Measurements from ENCODE around the gene OR2G2.

Gene OR2G2

GRCh38 chr1:247574236-247574635, 13.9 kb upstream of the OR2G2 start:
- H3K9me3 ChIP-seq (ENCODE audit: insufficient read depth, low read length): no peaks in the 10 kb centered on the region
- no peaks in the 10 kb centered on the region for H4K20me1 ChIP-seq (ENCODE audit: low read depth, low read length)
- no peak overlapping the region for H2AFZ ChIP-seq (ENCODE audit: low read depth, low read length, severe bottlenecking)
- H3K27ac ChIP-seq (ENCODE audit: low read depth, low read length): no peak overlapping the region
- no peaks in the 10 kb centered on the region for H3F3A ChIP-seq (ENCODE audit: insufficient read depth)
- H3K4me2 ChIP-seq (ENCODE audit: low read depth, low read length, poor library complexity, severe bottlenecking): no peak overlapping the region
- H3K4me3 ChIP-seq (ENCODE audit: insufficient read depth, low read length, poor library complexity, severe bottlenecking): no peak overlapping the region
- no peaks in the 10 kb centered on the region for H3K36me3 ChIP-seq (ENCODE audit: low read length)
- no peaks in the 10 kb centered on the region for H3K9me2 ChIP-seq (replicated peaks; ENCODE audit: insufficient read depth, low read length)
- TF ChIP-seq EZH2phosphoT487 (conservative IDR thresholded peaks at IDR 0.05; ENCODE audit: low read length) (no peak), CTCF (IDR thresholded peaks at IDR 0.05; ENCODE audit: insufficient read depth, low read length, poor library complexity, severe bottlenecking) (no peak)
- H3K79me2 ChIP-seq (ENCODE audit: insufficient read depth, low read length): no peaks in the 10 kb centered on the region
- H3K27me3 ChIP-seq (ENCODE audit: low read length): no peaks in the 10 kb centered on the region
- H3K9ac ChIP-seq (ENCODE audit: low read length): no peak overlapping the region

- Histone ChIP-seq H3K27me3 (ENCODE audit: low read length) (no peaks in the 10 kb centered on the region), H3K9ac (ENCODE audit: low read length) (no peak overlapping the region), H3K36me3 (ENCODE audit: low read length) (no peaks in the 10 kb centered on the region), H2AFZ (ENCODE audit: low read depth, low read length, severe bottlenecking) (no peak overlapping the region), H4K20me1 (ENCODE audit: low read depth, low read length) (no peaks in the 10 kb centered on the region), H3K4me3 (ENCODE audit: insufficient read depth, low read length, poor library complexity, severe bottlenecking) (no peak overlapping the region), H3K9me3 (ENCODE audit: insufficient read depth, low read length) (no peaks in the 10 kb centered on the region), H3F3A (ENCODE audit: insufficient read depth) (no peaks in the 10 kb centered on the region), H3K79me2 (ENCODE audit: insufficient read depth, low read length) (no peaks in the 10 kb centered on the region), H3K9me2 (replicated peaks; ENCODE audit: insufficient read depth, low read length) (no peaks in the 10 kb centered on the region), H3K4me2 (ENCODE audit: low read depth, low read length, poor library complexity, severe bottlenecking) (no peak overlapping the region), H3K27ac (ENCODE audit: low read depth, low read length) (no peak overlapping the region)
- TF ChIP-seq CTCF (IDR thresholded peaks at IDR 0.05; ENCODE audit: insufficient read depth, low read length, poor library complexity, severe bottlenecking): no peak
- TF ChIP-seq EZH2phosphoT487 (conservative IDR thresholded peaks at IDR 0.05; ENCODE audit: low read length): no peak
These were observed 13.5 kb upstream of the OR2G2 start for GRCh38 chr1:247574664-247575063.

- Histone ChIP-seq H3K27me3 (ENCODE audit: low read length) (no peaks in the 10 kb centered on the region), H3K27ac (ENCODE audit: low read depth, low read length) (no peak overlapping the region), H3F3A (ENCODE audit: insufficient read depth) (no peaks in the 10 kb centered on the region), H3K36me3 (ENCODE audit: low read length) (no peaks in the 10 kb centered on the region), H3K79me2 (ENCODE audit: insufficient read depth, low read length) (no peaks in the 10 kb centered on the region), H3K9me2 (replicated peaks; ENCODE audit: insufficient read depth, low read length) (no peaks in the 10 kb centered on the region), H3K9ac (ENCODE audit: low read length) (no peak overlapping the region), H3K9me3 (ENCODE audit: insufficient read depth, low read length) (no peaks in the 10 kb centered on the region), H4K20me1 (ENCODE audit: low read depth, low read length) (no peaks in the 10 kb centered on the region), H2AFZ (ENCODE audit: low read depth, low read length, severe bottlenecking) (no peak overlapping the region), H3K4me3 (ENCODE audit: insufficient read depth, low read length, poor library complexity, severe bottlenecking) (no peak overlapping the region), H3K4me2 (ENCODE audit: low read depth, low read length, poor library complexity, severe bottlenecking) (no peak overlapping the region)
- TF ChIP-seq EZH2phosphoT487 (conservative IDR thresholded peaks at IDR 0.05; ENCODE audit: low read length) (no peak), CTCF (IDR thresholded peaks at IDR 0.05; ENCODE audit: insufficient read depth, low read length, poor library complexity, severe bottlenecking) (peak; percentile 46)
These were observed 11.6 kb upstream of the OR2G2 start for GRCh38 chr1:247576514-247576913.
